Measurements from ENCODE around the gene USP25.

Gene USP25

GRCh38 chr21:15688016-15688415 lies 41.8 kb upstream of the USP25 start:
- DNase-seq (ENCODE audit: extremely low read depth, low read depth): no peak
- no peak overlapping the region for H3K4me3 ChIP-seq (replicated peaks; ENCODE audit: low read depth, low read length)
- TF ChIP-seq CTCF (IDR thresholded peaks at IDR 0.05; ENCODE audit: low read depth, low read length, missing control alignments): no peak

- H3K4me3 ChIP-seq (replicated peaks; ENCODE audit: low read depth, low read length): no peak overlapping the region
- DNase-seq (ENCODE audit: extremely low read depth, low read depth): no peak
- TF ChIP-seq CTCF (IDR thresholded peaks at IDR 0.05; ENCODE audit: low read depth, low read length, missing control alignments): no peak
These were observed 41.0 kb upstream of the USP25 start for GRCh38 chr21:15688809-15689208.

- H3K4me3 ChIP-seq (replicated peaks; ENCODE audit: low read depth, low read length): no peak overlapping the region
- DNase-seq (ENCODE audit: extremely low read depth, low read depth): no peak
- no peak for TF ChIP-seq CTCF (IDR thresholded peaks at IDR 0.05; ENCODE audit: low read depth, low read length, missing control alignments)
These were observed 37.1 kb upstream of the USP25 start for GRCh38 chr21:15692711-15693110.

GRCh38 chr21:15695241-15695640 lies 34.5 kb upstream of the USP25 start:
- no peak overlapping the region for H3K4me3 ChIP-seq (replicated peaks; ENCODE audit: low read depth, low read length)
- TF ChIP-seq CTCF (IDR thresholded peaks at IDR 0.05; ENCODE audit: low read depth, low read length, missing control alignments): no peak

GRCh38 chr21:15701830-15702229 lies 28.0 kb upstream of the USP25 start:
- DNase-seq (ENCODE audit: extremely low read depth, low read depth): no peak
- TF ChIP-seq CTCF (IDR thresholded peaks at IDR 0.05; ENCODE audit: low read depth, low read length, missing control alignments): no peak
- H3K4me3 ChIP-seq (replicated peaks; ENCODE audit: low read depth, low read length): no peak overlapping the region

More at GRCh38 chr21:15695241-15695640, 34.5 kb upstream of the USP25 start:
- DNase-seq (ENCODE audit: extremely low read depth, low read depth): no peak

- TF ChIP-seq CTCF (IDR thresholded peaks at IDR 0.05; ENCODE audit: low read depth, low read length, missing control alignments): no peak
These were observed 25.9 kb upstream of the USP25 start for GRCh38 chr21:15703932-15704331.

GRCh38 chr21:15706696-15707095 lies 23.1 kb upstream of the USP25 start:
- DNase-seq (ENCODE audit: extremely low read depth, low read depth): peak; percentile 91
- H3K4me3 ChIP-seq (replicated peaks; ENCODE audit: low read depth, low read length): no peak overlapping the region
- no peak for TF ChIP-seq CTCF (IDR thresholded peaks at IDR 0.05; ENCODE audit: low read depth, low read length, missing control alignments)

More at GRCh38 chr21:15703932-15704331, 25.9 kb upstream of the USP25 start:
- H3K4me3 ChIP-seq (replicated peaks; ENCODE audit: low read depth, low read length): no peak overlapping the region
- no peak for DNase-seq (ENCODE audit: extremely low read depth, low read depth)
